B cell (primary cell): ENCODE results near the gene KNTC1. TPM values are rescaled to one million over a fixed set of nuclear protein-coding genes. Genes with fewer than 3 reads are reported as not detected.

Source experiments
- ATAC-seq: fragments of 200-7000 bp; cut with Tn5 transposase; one replicate; pipeline ENCODE4 v1.10.0; 2021; ENCODE audit warnings: low read depth, mild to moderate bottlenecking, moderate number of reproducible peaks, moderate library complexity
- CTCF ChIA-PET: fragments of 350-600 bp; sonication (Branson Sonifier 250); formaldehyde crosslinking; loops from one replicate; lab custom pipeline; 2021; ENCODE audit warnings: antibody characterized with exemption, inconsistent platforms; lab: Charles Lee
- POLR2A ChIA-PET: fragments of 350-600 bp; sonication (Branson Sonifier 250); formaldehyde crosslinking; loops from one replicate; lab custom pipeline; 2021; ENCODE audit warnings: antibody characterized with exemption; lab: Charles Lee
- DNase-seq: peaks from one replicate; pipeline ENCODE4 v3.0.0; 2013
- H2AFZ ChIP-seq: 2 replicates; pipeline ENCODE4 v1.6.1; 2012; ENCODE audit warnings: mild to moderate bottlenecking, low read depth, low read length; ENCODE audit not compliant: insufficient read depth, poor library complexity, severe bottlenecking
- H3K27ac ChIP-seq, 2 donors: 1 replicate in 1 of 2; 2 replicates in 1 of 2; pipeline ENCODE4 v1.5.1; 2012 to 2013; ENCODE audit warnings: low read length in 2 of 2, mild to moderate bottlenecking in 2 of 2, moderate library complexity in 1 of 2
- H3K27me3 ChIP-seq, 4 experiments: fragments of 200-600 bp in 1 of 4; sonication (generic) in 1 of 4; replicated peaks in 1 of 4; 1 replicate in 2 of 4; 2 replicates in 2 of 4; pipeline versions ENCODE4 v1.6.1 to v1.7.0; 2013 to 2016; ENCODE audit warnings: low read length in 3 of 4, mild to moderate bottlenecking in 2 of 4, mixed read lengths in 1 of 4, moderate library complexity in 1 of 4; ENCODE audit not compliant: insufficient read depth in 4 of 4, control insufficient read depth in 3 of 4; ENCODE audit errors: control extremely low read depth in 1 of 4
- H3K36me3 ChIP-seq, 2 experiments: replicated peaks in 1 of 2; 1 replicate in 1 of 2; 2 replicates in 1 of 2; pipeline versions ENCODE4 v1.6.1 to v1.7.1; 2013; ENCODE audit warnings: low read length in 1 of 2; ENCODE audit not compliant: insufficient read depth in 2 of 2, control insufficient read depth in 1 of 2; ENCODE audit errors: control extremely low read depth in 1 of 2, extremely low read depth in 1 of 2
- H3K4me1 ChIP-seq, 2 donors: fragments of 200-600 bp in 1 of 2; sonication (generic) in 1 of 2; 1 replicate in 1 of 2; 2 replicates in 1 of 2; pipeline versions ENCODE4 v1.5.1 to v1.6.1; 2013 to 2017; ENCODE audit warnings: low read length in 2 of 2; ENCODE audit not compliant: control insufficient read depth in 2 of 2, insufficient read depth in 2 of 2
- H3K4me2 ChIP-seq: replicated peaks from 2 replicates; pipeline ENCODE3; 2012; ENCODE audit warnings: mild to moderate bottlenecking, low read depth, low read length; ENCODE audit not compliant: poor library complexity, severe bottlenecking
- H3K4me3 ChIP-seq, 5 experiments: fragments of 200-600 bp in 1 of 5; sonication (generic) in 1 of 5; 1 replicate in 3 of 5; 2 replicates in 2 of 5; pipeline versions ENCODE4 v1.5.1 to v1.7.0; 2011 to 2016; ENCODE audit warnings: low read length in 4 of 5, mild to moderate bottlenecking in 4 of 5, low read depth in 2 of 5, control low read depth in 1 of 5, moderate library complexity in 1 of 5; ENCODE audit not compliant: insufficient read depth in 1 of 5; ENCODE audit errors: control extremely low read depth in 1 of 5, extremely low read depth in 1 of 5
- H3K79me2 ChIP-seq: fragments of 200-600 bp; sonication (generic); one replicate; pipeline ENCODE4 v1.6.0; 2016; ENCODE audit warnings: low read length; ENCODE audit not compliant: control insufficient read depth, insufficient read depth
- H3K9ac ChIP-seq: fragments of 200-600 bp; sonication (generic); 2 replicates; pipeline ENCODE4 v1.6.1; 2017; ENCODE audit warnings: mild to moderate bottlenecking, low read length, moderate library complexity
- H3K9me3 ChIP-seq, 3 donors: one replicate each; pipeline versions ENCODE4 v1.6.1 to v1.7.1; 2013; ENCODE audit warnings: low read length in 2 of 3; ENCODE audit not compliant: control insufficient read depth in 2 of 3, insufficient read depth in 1 of 3; ENCODE audit errors: control extremely low read depth in 1 of 3
- H4K20me1 ChIP-seq: 2 replicates; pipeline ENCODE4 v1.6.0; 2012; ENCODE audit warnings: mild to moderate bottlenecking, low read length; ENCODE audit not compliant: insufficient read depth, control insufficient read depth, poor library complexity, severe bottlenecking
- H3K27ac Mint-ChIP-seq: one replicate; pipeline ENCODE4 v1.8.0; 2021; ENCODE audit warnings: mixed read lengths
- H3K27me3 Mint-ChIP-seq: one replicate; pipeline ENCODE4 v1.8.0; 2021; ENCODE audit warnings: mixed read lengths
- H3K4me1 Mint-ChIP-seq: one replicate; pipeline ENCODE4 v1.8.0; 2021; ENCODE audit warnings: mixed read lengths
- H3K4me3 Mint-ChIP-seq: one replicate; pipeline ENCODE4 v1.8.0; 2021; ENCODE audit warnings: mixed read lengths
- H3K9me3 Mint-ChIP-seq: one replicate; pipeline ENCODE4 v1.8.0; 2022; ENCODE audit warnings: mixed read lengths; ENCODE audit not compliant: insufficient read depth
- CTCF ChIP-seq: fragments of 200-600 bp; IDR thresholded peaks from one replicate; pipeline ENCODE4 v1.8.0; 2022; ENCODE audit warnings: antibody characterized with exemption, mild to moderate bottlenecking
- EZH2 ChIP-seq: IDR thresholded peaks from 2 replicates; pipeline ENCODE4 v1.6.1; 2012; ENCODE audit warnings: borderline replicate concordance, low read depth, mild to moderate bottlenecking, moderate library complexity, low read length; ENCODE audit not compliant: insufficient read depth, poor library complexity, severe bottlenecking
- whole genome bisulfite sequencing: methylation state at CpG from one replicate; pipeline ENCODE4 v1.1.5; 2013; ENCODE audit warnings: missing lambda C conversion rate; ENCODE audit not compliant: insufficient coverage; 5-methylcytosine and 5-hydroxymethylcytosine counted together
- intact Hi-C: fragments of 100-400 bp; cut with micrococcal nuclease; formaldehyde crosslinking; loops from one replicate; pipeline ENCODE4 v1.10.0; 2022
- polyA plus RNA-seq: library from polyadenylated mRNA; depleted of rRNA; stranded (reverse); fragments of >200 nt; gene quantifications from 2 replicates; pipeline ENCODE4 v1.2.3, GENCODE V29; 2012
- total RNA-seq, 2 donors: library from RNA; stranded (reverse); fragments of 120-200 nt in 1 of 2; gene quantifications; 1 replicate in 1 of 2; 2 replicates in 1 of 2; pipeline versions ENCODE4 v1.2.3 to v1.2.4, GENCODE V29; 2013 to 2022

Gene KNTC1
- total and polyA plus RNA-seq, 2 donors (not counting 1 experiment from before 2014, with no cell fraction given), result 27.1 to 52.4 TPM

GRCh38 chr12:122520676-122521075 lies 6.4 kb upstream of the KNTC1 start:
- TF ChIP-seq EZH2 (no peak), CTCF (no peak)
- peaks cover 94% of the 10 kb centered on the region for H4K20me1 ChIP-seq
- WGBS, result 100% methylated on average over 2 of the region's 4 CpGs
- no peak overlapping the region for H3K4me3 ChIP-seq
- ATAC-seq (no peak), DNase-seq (no peak)
- intact Hi-C loops, result no loop called here
- peak overlapping the region; percentile 34 for H3K27ac Mint-ChIP-seq
- no peaks in the 10 kb centered on the region for H3K27me3 Mint-ChIP-seq
- no peaks in the 10 kb centered on the region for H3K9me3 ChIP-seq
- no peaks in the 10 kb centered on the region for H3K27me3 ChIP-seq
- H3K79me2 ChIP-seq, result peaks cover 85% of the 10 kb centered on the region
- no peak overlapping the region for H2AFZ ChIP-seq
- peaks cover 35 to 86% of the 10 kb centered on the region in 2 experiments for H3K36me3 ChIP-seq
- no peak overlapping the region for H3K4me2 ChIP-seq
- no peak overlapping the region for H3K4me3 Mint-ChIP-seq
- no peak overlapping the region for H3K27ac ChIP-seq
- H3K4me1 ChIP-seq, result peaks cover 28 to 33% of the 10 kb centered on the region in 2 donors
- ChIA-PET POLR2A (interaction anchor here (0.6 kb wide), 1 partner anchor 202 kb away, joined by 3 read pairs; no protein-coding TSS in a partner anchor), CTCF (no interaction called here)
- no peak overlapping the region for H3K9ac ChIP-seq
- H3K9me3 Mint-ChIP-seq, result no peaks in the 10 kb centered on the region
- H3K4me1 Mint-ChIP-seq, result peaks cover 45% of the 10 kb centered on the region

- no peak for ATAC-seq
- Mint-ChIP-seq H3K27ac (no peak overlapping the region), H3K4me3 (peak overlapping the region; percentile 84), H3K4me1 (peaks cover 45% of the 10 kb centered on the region), H3K9me3 (no peaks in the 10 kb centered on the region), H3K27me3 (no peaks in the 10 kb centered on the region)
- Histone ChIP-seq H3K36me3 (peaks cover 25 to 61% of the 10 kb centered on the region in 2 experiments), H3K9me3 (no peaks in the 10 kb centered on the region), H3K27ac (peak overlapping the region in 1 of 2 donors; percentile 46), H3K4me1 (peaks cover 36 to 42% of the 10 kb centered on the region in 2 donors), H2AFZ (no peak overlapping the region), H3K27me3 (no peaks in the 10 kb centered on the region), H3K4me2 (peak overlapping the region; percentile 83), H3K4me3 (no peak overlapping the region), H3K79me2 (peaks cover 78% of the 10 kb centered on the region), H3K9ac (no peak overlapping the region), H4K20me1 (peaks cover 78% of the 10 kb centered on the region)
- ChIA-PET POLR2A (no interaction called here), CTCF (interaction anchor here (0.8 to 1.1 kb wide), 2 partner anchors 10 to 123 kb away, joined by 3 read pairs; no protein-coding TSS in a partner anchor)
- no peak for DNase-seq
- intact Hi-C loops, result no loop called here
- WGBS, result 91% methylated on average over 4 of the region's 8 CpGs
- TF ChIP-seq CTCF (no peak), EZH2 (no peak)
Observed at GRCh38 chr12:122523280-122523679, 3.8 kb upstream of the KNTC1 start.
